Left lung (tissue), 10 donors: ENCODE data around the gene LCN2. TPM values are rescaled to one million over a fixed set of nuclear protein-coding genes. Genes with fewer than 3 reads are reported as not detected.

Experiments used
- ATAC-seq: fragments of 200-7000 bp; cut with Tn5 transposase; one replicate; pipeline ENCODE4 v1.9.1; 2020; ENCODE audit warnings: moderate library complexity
- DNase-seq, 4 donors: peaks; one replicate each; pipeline ENCODE4 v3.0.0-alpha.2; 2013 to 2020
- H3K27ac ChIP-seq, 2 donors: fragments of 200-600 bp; sonication (generic) in 1 of 2; one replicate each; pipeline versions ENCODE4 v1.5.0 to v1.8.0; 2020 to 2021
- H3K27me3 ChIP-seq, 2 donors: fragments of 200-600 bp; sonication (generic) in 1 of 2; one replicate each; pipeline versions ENCODE4 v1.5.0 to v1.8.0; 2020 to 2021
- H3K36me3 ChIP-seq, 2 donors: fragments of 200-600 bp; sonication (generic) in 1 of 2; one replicate each; pipeline versions ENCODE4 v1.5.0 to v1.8.0; 2020 to 2021
- H3K4me1 ChIP-seq, 2 donors: fragments of 200-600 bp; one replicate each; pipeline ENCODE4 v1.8.0; 2021
- H3K4me3 ChIP-seq, 2 donors: fragments of 200-600 bp; sonication (generic) in 1 of 2; one replicate each; pipeline versions ENCODE4 v1.5.0 to v1.8.0; 2020 to 2021; ENCODE audit warnings: mild to moderate bottlenecking in 1 of 2
- H3K9me3 ChIP-seq, 2 donors: fragments of 200-600 bp; sonication (generic) in 1 of 2; one replicate each; pipeline versions ENCODE4 v1.5.0 to v1.8.0; 2020 to 2021
- intact Hi-C, 2 donors: fragments of 100-400 bp; cut with DNase I; formaldehyde crosslinking; loops; one replicate each; pipeline versions ENCODE4 v1.11.2 to v1.14.2; 2022
- polyA plus RNA-seq, 6 donors: library from polyadenylated mRNA; unstranded; fragments of 120-200 nt; gene quantifications; one replicate each; pipeline ENCODE4 v1.2.1, GENCODE V29; 2013; ENCODE audit not compliant: insufficient read length in 6 of 6
- total RNA-seq, 2 donors: library from RNA; stranded (reverse); fragmentation: NEBNext Ultra II Directional; extraction: Animal tissue kit (Norgen Biotek cat#: 25700); gene quantifications; one replicate each; pipeline ENCODE4 v1.2.1, GENCODE V29; 2021
- TF ChIP-seq, protein P1 (sequence below), 2 donors: fragments of 200-600 bp; sonication (generic) in 1 of 2; IDR thresholded peaks; one replicate each; pipeline versions ENCODE4 v1.5.0 to v1.8.0; 2021; ENCODE audit warnings: antibody characterized with exemption in 2 of 2
- donor health status: DM: no; HTN: yes; CAD: no.
- donor health status: DM: no; HTN: no; CAD: no.

Gene LCN2
- total and polyA plus RNA-seq, 8 donors: 1.3 to 155 (median 2.4) TPM

DNA sequence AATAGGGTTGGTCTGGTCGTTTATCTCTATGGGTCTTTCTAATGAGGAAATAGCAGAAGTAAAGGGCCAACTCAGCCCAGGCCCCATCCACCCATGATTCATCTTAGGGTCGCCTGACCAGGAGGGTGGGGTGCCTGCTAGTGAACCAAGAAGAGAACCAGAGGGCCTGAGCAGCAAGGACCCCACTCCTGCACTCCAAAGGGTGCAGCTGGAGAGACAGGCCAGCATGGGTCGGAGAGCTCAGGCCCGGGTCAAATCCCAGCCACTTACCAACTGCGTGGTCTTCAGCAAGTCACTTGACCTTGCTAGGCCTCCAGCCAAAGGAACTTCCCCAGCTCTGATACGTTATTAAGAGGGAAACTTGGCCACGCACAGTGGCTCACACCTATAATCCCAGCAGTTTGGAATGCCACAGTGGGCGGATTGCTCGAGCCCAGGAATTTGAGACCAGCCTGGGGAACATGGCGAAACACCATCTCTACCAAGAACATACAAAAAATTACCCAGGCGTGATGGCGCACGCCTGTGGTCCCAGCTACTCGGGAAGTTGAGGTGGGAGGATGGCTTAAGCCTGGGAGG is 15.1 kb downstream of the LCN2 start:
- TF ChIP-seq, protein P1, sequence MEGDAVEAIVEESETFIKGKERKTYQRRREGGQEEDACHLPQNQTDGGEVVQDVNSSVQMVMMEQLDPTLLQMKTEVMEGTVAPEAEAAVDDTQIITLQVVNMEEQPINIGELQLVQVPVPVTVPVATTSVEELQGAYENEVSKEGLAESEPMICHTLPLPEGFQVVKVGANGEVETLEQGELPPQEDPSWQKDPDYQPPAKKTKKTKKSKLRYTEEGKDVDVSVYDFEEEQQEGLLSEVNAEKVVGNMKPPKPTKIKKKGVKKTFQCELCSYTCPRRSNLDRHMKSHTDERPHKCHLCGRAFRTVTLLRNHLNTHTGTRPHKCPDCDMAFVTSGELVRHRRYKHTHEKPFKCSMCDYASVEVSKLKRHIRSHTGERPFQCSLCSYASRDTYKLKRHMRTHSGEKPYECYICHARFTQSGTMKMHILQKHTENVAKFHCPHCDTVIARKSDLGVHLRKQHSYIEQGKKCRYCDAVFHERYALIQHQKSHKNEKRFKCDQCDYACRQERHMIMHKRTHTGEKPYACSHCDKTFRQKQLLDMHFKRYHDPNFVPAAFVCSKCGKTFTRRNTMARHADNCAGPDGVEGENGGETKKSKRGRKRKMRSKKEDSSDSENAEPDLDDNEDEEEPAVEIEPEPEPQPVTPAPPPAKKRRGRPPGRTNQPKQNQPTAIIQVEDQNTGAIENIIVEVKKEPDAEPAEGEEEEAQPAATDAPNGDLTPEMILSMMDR (IDR thresholded peaks at IDR 0.05): no peak
- Histone ChIP-seq H3K27ac (peak overlapping the region in 1 of 2 donors; percentile 28), H3K9me3 (no peaks in the 10 kb centered on the region), H3K27me3 (no peaks in the 10 kb centered on the region), H3K36me3 (peaks cover 0 to 74% of the 10 kb centered on the region in 2 donors), H3K4me3 (no peak overlapping the region), H3K4me1 (peaks cover 0 to 19% of the 10 kb centered on the region in 2 donors)
- DNase-seq (no peak), ATAC-seq (no peak)
- intact Hi-C loops: no loop called here

DNA sequence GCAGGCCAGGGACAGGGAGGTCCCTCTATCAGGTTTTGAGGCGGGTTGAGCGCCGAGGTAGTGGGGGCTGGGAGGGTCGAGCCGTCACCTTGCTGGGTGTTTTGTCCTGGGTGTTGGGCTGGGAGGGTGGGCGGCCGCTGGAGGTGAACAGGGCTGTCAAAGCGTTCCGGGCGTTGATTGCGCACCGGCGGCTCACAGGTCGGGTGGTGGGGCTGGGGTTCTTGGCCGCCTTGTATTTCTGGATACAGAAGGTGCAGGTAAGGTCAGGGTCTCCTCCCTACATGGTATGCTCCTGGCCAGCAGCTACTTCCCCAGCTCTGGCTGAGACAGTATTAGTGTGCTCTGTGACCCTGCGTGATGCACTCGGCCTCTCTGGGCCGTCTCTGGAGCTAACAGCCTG is 16.9 kb downstream of the LCN2 start:
- H3K9me3 ChIP-seq: no peaks in the 10 kb centered on the region
- H3K27me3 ChIP-seq: no peaks in the 10 kb centered on the region
- H3K4me3 ChIP-seq: no peak overlapping the region
- H3K4me1 ChIP-seq: peaks cover 0 to 9% of the 10 kb centered on the region in 2 donors
- peaks cover 0 to 88% of the 10 kb centered on the region in 2 donors for H3K36me3 ChIP-seq
- intact Hi-C loops: no loop called here
- H3K27ac ChIP-seq: no peak overlapping the region
- no peak for DNase-seq
- no peak for ATAC-seq
- TF ChIP-seq, protein P1 (IDR thresholded peaks at IDR 0.05): no peak

DNA sequence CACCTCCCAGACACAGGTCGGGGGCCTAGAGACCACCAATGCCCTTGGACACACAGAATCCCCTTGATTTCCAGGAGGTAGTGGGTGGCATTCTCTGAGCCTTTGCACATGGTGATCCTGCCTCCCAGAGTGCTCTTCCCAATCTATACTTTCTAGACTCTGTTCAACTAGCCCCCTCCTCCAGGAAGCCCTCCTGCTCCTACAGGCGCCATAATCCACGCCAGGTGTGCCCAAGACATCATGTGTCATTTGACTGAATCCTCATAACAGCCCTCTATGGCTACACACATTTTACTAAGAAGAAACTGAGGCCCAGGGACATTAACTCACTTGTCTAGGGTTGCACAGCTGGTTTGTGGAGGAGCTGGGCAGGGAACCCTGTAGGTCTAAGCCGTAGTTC is 18.0 kb downstream of the LCN2 start:
- no peak for ATAC-seq
- Histone ChIP-seq H3K27me3 (no peaks in the 10 kb centered on the region), H3K9me3 (no peaks in the 10 kb centered on the region), H3K4me1 (no peaks in the 10 kb centered on the region), H3K27ac (no peak overlapping the region), H3K36me3 (peaks cover 0 to 86% of the 10 kb centered on the region in 2 donors), H3K4me3 (no peak overlapping the region)
- DNase-seq: no peak
- intact Hi-C loops: no loop called here
- TF ChIP-seq, protein P1 (IDR thresholded peaks at IDR 0.05): no peak

DNA sequence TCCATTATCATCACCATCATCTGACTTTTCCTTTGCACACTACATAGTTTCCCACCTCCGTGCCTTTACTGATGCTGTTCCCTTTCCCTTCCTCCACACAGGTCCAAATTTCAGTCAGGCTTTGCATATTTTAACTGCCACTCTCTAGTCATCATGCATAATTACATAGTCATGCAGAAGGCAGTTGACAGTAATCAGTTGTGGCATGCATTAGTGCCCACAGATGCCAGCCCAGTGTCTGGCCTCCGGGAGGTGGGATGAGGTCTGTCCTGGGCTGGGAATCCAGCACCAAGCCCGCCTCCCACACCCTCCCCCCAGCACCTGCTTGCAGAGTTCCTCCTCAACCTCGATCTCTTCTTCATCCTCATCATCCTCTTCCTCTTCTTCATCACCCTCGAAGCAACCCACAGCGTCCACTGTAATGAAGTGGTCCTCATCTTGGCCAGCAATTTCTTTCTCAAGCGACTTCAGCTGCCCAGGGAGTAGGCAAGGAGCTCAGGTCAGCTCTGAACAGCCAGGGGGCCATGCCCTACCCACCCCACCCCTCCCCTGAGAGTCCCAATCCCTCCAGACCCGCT is 19.6 kb downstream of the LCN2 start:
- Histone ChIP-seq H3K4me3 (no peak overlapping the region), H3K27ac (no peak overlapping the region), H3K36me3 (peaks cover 0 to 81% of the 10 kb centered on the region in 2 donors), H3K4me1 (no peaks in the 10 kb centered on the region), H3K9me3 (no peaks in the 10 kb centered on the region), H3K27me3 (no peaks in the 10 kb centered on the region)
- TF ChIP-seq, protein P1 (IDR thresholded peaks at IDR 0.05): no peak
- no peak for ATAC-seq
- intact Hi-C loops: no loop called here
- no peak for DNase-seq

DNA sequence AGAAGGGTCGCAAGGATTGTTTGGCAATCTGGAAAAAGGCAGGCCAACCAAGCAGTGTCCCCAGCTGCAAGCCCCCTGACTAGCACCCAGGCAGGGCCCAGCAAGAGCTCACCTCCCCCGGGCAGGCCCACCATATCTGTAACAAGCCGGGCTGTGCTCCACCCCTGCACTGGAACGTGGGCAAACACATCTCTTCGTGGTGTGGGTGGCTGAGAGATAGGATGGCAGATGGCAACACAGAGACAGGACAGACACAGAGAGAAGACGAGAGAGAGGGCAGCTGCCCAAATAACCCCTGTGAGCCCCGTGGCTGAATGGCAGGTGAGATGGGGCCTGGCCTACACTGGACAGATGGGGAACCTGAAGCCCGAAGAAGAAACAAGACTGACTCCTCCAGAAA is 20.2 kb downstream of the LCN2 start:
- intact Hi-C loops: no loop called here

More for the DNA sequence above, 20.2 kb downstream of the LCN2 start:
- Histone ChIP-seq H3K27ac (no peak overlapping the region), H3K4me1 (no peaks in the 10 kb centered on the region), H3K27me3 (no peaks in the 10 kb centered on the region), H3K9me3 (no peaks in the 10 kb centered on the region), H3K36me3 (peaks cover 0 to 81% of the 10 kb centered on the region in 2 donors), H3K4me3 (no peak overlapping the region)
- TF ChIP-seq, protein P1 (IDR thresholded peaks at IDR 0.05): no peak
- DNase-seq: no peak
- ATAC-seq: no peak
